ENCODE data around the gene TRIM71.
"Not testable (repeated sequence)": the region's sequence is repeated elsewhere in the genome, so short reads cannot be mapped to it uniquely, and the experiment has no call there.

TRIM71 gene

DNA sequence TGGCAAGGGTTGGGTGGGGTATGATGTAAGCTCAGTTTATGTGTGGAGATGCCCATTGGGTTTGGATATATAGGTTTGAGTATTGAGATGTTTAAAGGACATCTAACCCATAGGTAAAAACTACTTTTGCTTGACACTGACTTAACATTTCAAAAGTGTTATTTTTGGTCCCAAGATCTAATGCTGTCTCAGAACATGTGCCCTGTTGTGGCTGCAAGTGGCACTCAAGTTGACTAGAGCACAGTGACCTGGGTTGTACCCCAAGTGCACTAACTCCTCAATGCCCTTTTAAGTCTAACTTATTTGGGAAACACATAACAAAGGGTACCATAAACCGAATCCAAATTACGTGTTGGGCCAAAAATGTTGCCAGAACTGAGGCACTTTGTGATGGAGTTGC, 77.2 kb downstream of the TRIM71 start:
- in situ Hi-C loops (cut with HindIII; ENCODE audit: low pct_unique_long_range_greater_than_20kb, low sequenced_read_pairs): no loop called here
- TF ChIP-seq JUND (IDR thresholded peaks at IDR 0.05; ENCODE audit: low read depth): no peak
- no peak for DNase-seq (ENCODE audit: low read depth in 1 of 2, low spot score in 1 of 2)

DNA sequence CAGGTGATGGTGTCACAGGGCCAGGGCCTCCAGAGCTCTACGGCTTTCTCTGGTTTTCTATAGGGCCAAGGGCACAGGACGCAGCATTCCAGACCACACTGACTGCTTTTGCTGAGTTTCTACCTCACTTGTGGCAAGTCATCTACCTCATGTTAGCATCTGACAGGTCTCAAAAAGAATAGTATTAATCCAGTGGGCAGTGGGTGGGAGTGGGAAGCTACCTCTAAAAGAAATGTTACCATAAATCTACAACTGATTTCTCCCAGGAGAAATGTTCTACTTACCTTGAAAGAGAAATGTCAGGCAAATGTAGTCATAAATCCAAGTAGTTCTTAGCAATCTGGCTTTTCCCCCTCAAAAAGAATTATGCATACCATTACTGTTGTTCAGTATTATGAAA, 77.9 kb downstream of the TRIM71 start:
- DNase-seq (ENCODE audit: low read depth in 1 of 2, low spot score in 1 of 2): no peak
- TF ChIP-seq JUND (IDR thresholded peaks at IDR 0.05; ENCODE audit: low read depth): no peak
- in situ Hi-C loops (cut with HindIII; ENCODE audit: low pct_unique_long_range_greater_than_20kb, low sequenced_read_pairs): no loop called here

DNA sequence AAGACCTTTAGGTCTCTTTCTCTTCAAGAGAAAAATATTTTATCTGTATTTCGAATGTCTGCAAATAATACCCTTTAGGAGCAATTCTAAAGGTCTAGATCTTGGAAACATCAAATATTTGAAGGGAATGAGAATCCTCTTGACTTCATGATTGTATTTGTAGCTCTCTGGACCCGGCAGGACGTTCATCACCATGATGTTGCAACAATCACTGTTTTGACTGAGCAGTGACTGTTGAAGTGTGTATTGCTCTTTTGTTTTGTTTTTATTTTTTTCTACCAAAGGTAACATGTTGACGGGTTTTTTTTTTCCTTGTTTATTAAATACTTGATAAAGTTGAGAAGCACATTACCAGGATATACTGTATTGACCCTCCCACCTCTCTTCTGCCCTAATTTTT, 78.3 kb downstream of the TRIM71 start:
- in situ Hi-C loops (cut with HindIII; ENCODE audit: low pct_unique_long_range_greater_than_20kb, low sequenced_read_pairs): no loop called here
- DNase-seq (ENCODE audit: low read depth in 1 of 2, low spot score in 1 of 2): no peak

GRCh38 chr3:32897001-32897601, 79.3 kb downstream of the TRIM71 start:
- no peak for DNase-seq (ENCODE audit: low read depth in 1 of 2, low spot score in 1 of 2)
- no peak for TF ChIP-seq JUND (IDR thresholded peaks at IDR 0.05; ENCODE audit: low read depth)
- in situ Hi-C loops (cut with HindIII; ENCODE audit: low pct_unique_long_range_greater_than_20kb, low sequenced_read_pairs): no loop called here

More for the DNA sequence above, 78.3 kb downstream of the TRIM71 start:
- TF ChIP-seq JUND (IDR thresholded peaks at IDR 0.05; ENCODE audit: low read depth): no peak

DNA sequence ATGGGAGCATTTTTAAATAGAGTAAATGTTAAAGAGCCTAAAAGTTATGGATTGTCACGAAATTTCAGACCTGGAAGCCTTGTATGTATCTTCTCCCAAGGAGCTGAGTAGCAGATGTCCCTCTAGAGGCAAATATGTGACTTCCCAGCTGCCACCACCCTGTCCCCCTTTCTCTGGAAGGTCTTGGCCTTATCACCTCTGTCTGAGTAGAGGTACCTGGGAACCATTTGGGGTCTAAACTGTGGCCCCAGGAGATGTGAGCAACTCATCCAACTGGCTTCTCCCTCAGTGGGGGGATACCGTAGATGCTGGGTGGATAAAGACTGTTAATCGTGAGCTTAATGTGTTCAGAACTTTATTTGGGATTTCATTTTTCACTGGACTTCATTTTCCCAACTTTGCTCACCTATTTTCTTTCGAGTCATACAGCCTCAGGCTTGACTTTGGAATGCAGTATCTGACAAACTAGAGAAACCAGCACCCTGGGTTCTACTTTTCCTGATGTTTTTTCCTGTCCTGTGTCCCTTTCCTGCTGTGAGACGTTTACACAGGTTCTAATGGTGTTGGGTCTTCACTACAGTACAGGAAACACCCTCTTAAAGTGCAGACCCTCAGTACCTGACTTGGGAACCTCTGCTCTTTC, 80.3 kb downstream of the TRIM71 start:
- no peak for TF ChIP-seq JUND (IDR thresholded peaks at IDR 0.05; ENCODE audit: low read depth)
- in situ Hi-C loops (cut with HindIII; ENCODE audit: low pct_unique_long_range_greater_than_20kb, low sequenced_read_pairs): no loop called here
- peak in 1 of 2 experiments; percentile 45 for DNase-seq (ENCODE audit: low read depth in 1 of 2, low spot score in 1 of 2)

DNA sequence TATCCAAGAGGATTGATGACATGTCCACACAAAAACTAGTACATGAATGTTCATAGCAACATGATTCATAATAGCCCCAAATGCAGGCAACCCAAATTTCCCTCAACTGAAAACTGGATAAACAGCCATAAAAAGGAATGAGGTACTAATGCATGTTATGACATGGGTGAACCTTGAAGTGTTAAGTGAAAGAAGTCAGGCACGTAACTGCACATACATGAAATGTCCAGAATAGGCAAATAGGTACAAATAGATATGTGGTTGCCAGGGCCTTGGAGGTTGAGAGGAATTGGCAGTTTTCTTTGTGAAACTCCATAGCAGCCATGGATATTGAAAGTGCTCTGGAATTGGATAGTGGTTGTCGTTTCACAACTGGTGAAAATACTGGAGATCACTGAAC, 81.5 kb downstream of the TRIM71 start:
- no peak for TF ChIP-seq JUND (IDR thresholded peaks at IDR 0.05; ENCODE audit: low read depth)
- DNase-seq (ENCODE audit: low read depth in 1 of 2, low spot score in 1 of 2): no peak
- in situ Hi-C loops (cut with HindIII; ENCODE audit: low pct_unique_long_range_greater_than_20kb, low sequenced_read_pairs): no loop called here

- in situ Hi-C loops (cut with HindIII; ENCODE audit: low pct_unique_long_range_greater_than_20kb, low sequenced_read_pairs): no loop called here
- peak in 1 of 2 experiments; percentile 39 for DNase-seq (ENCODE audit: low read depth in 1 of 2, low spot score in 1 of 2)
- TF ChIP-seq JUND (IDR thresholded peaks at IDR 0.05; ENCODE audit: low read depth): no peak
These were observed 83.5 kb downstream of the TRIM71 start for GRCh38 chr3:32901005-32901932.

- in situ Hi-C loops (cut with HindIII; ENCODE audit: low pct_unique_long_range_greater_than_20kb, low sequenced_read_pairs): not testable (repeated sequence)
- peak in 1 of 2 experiments; percentile 43 for DNase-seq (ENCODE audit: low read depth in 1 of 2, low spot score in 1 of 2)
These were observed 85.1 kb downstream of the TRIM71 start for GRCh38 chr3:32902887-32903371.

- TF ChIP-seq JUND (IDR thresholded peaks at IDR 0.05; ENCODE audit: low read depth): no peak
- in situ Hi-C loops (cut with HindIII; ENCODE audit: low pct_unique_long_range_greater_than_20kb, low sequenced_read_pairs): no loop called here
- DNase-seq (ENCODE audit: low read depth in 1 of 2, low spot score in 1 of 2): no peak
These were observed 86.2 kb downstream of the TRIM71 start for GRCh38 chr3:32903953-32904352.

DNA sequence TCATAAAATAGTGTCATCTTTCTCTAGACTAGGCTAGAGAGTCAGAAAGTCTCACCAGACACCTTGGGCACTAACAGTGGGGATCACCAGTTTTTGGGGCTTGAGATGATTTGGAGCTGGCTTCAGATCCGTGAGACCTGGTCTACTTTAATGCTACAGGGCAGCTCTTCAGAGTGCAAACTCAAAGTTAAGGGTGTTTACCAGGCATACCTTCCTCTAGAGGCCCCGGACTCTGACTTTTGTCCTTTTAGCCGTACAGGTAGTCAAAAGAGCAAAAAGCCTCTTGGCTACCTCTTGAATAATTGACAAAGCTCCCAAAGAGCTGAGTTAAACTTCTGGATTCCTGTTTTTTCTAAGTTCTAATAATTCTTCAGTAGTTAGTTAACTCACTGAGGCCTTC, 92.2 kb downstream of the TRIM71 start:
- TF ChIP-seq JUND (IDR thresholded peaks at IDR 0.05; ENCODE audit: low read depth): no peak
- in situ Hi-C loops (cut with HindIII; ENCODE audit: low pct_unique_long_range_greater_than_20kb, low sequenced_read_pairs): no loop called here
- no peak for DNase-seq (ENCODE audit: low read depth in 1 of 2, low spot score in 1 of 2)

GRCh38 chr3:32910954-32911353, 93.2 kb downstream of the TRIM71 start:
- DNase-seq (ENCODE audit: low read depth in 1 of 2, low spot score in 1 of 2): no peak
- no peak for TF ChIP-seq JUND (IDR thresholded peaks at IDR 0.05; ENCODE audit: low read depth)
- in situ Hi-C loops (cut with HindIII; ENCODE audit: low pct_unique_long_range_greater_than_20kb, low sequenced_read_pairs): no loop called here

- DNase-seq (ENCODE audit: low read depth in 1 of 2, low spot score in 1 of 2): no peak
- in situ Hi-C loops (cut with HindIII; ENCODE audit: low pct_unique_long_range_greater_than_20kb, low sequenced_read_pairs): no loop called here
- no peak for TF ChIP-seq JUND (IDR thresholded peaks at IDR 0.05; ENCODE audit: low read depth)
These were observed 94.2 kb downstream of the TRIM71 start for GRCh38 chr3:32912046-32912445.

Data from T47D (cell line).